GM12801 (cell line): Measurements from ENCODE around the gene ATCAY.

ENCODE experiments used
- CTCF ChIP-seq: IDR thresholded peaks from one replicate; pipeline ENCODE4 v1.5.1; 2011; ENCODE audit warnings: control low read depth; ENCODE audit not compliant: insufficient read length; ENCODE audit errors: extremely low read depth

The ATCAY gene

GRCh38 chr19:3914199-3914598 lies 33.7 kb downstream of the ATCAY start:
- no peak for TF ChIP-seq CTCF

DNA sequence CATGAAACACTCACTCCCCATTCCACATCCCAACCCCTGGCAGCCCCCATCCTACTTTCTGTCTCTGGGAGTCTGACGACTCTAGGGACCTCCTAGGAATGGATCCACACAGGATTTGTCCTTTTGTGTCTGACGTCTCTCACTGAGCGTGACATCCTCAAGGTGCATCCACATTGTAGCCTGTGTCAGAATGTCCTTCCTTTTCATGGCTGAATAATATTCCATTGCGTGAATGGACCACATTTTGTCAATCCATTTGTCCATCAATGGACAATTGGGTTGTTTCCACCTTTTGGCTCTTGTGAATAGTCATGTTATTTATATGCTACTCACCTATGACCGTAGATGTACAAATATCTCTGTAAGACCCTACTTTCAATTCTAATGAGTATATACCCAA lies 35.5 kb downstream of the ATCAY start:
- no peak for TF ChIP-seq CTCF

- TF ChIP-seq CTCF = no peak
Observed at GRCh38 chr19:3919793-3920192, 39.3 kb downstream of the ATCAY start.

- no peak for TF ChIP-seq CTCF
Observed at GRCh38 chr19:3923096-3923758, 42.7 kb downstream of the ATCAY start.

GRCh38 chr19:3923912-3924311 lies 43.4 kb downstream of the ATCAY start:
- no peak for TF ChIP-seq CTCF

- no peak for TF ChIP-seq CTCF
Observed at GRCh38 chr19:3931041-3931440, 50.6 kb downstream of the ATCAY start.

- TF ChIP-seq CTCF = no peak
Observed at GRCh38 chr19:3932931-3933810, 52.7 kb downstream of the ATCAY start, which contains the start of gene NMRK2. TSS of gene NMRK2 (plus strand) at chr19:3933069. CDS start at chr19:3933672, 603 bp downstream.
